ENCODE results near the gene SRCIN1. TPM values are rescaled to one million over a fixed set of nuclear protein-coding genes. Genes with fewer than 3 reads are reported as not detected.
"Not testable (repeated sequence)": the region's sequence is repeated elsewhere in the genome, so short reads cannot be mapped to it uniquely, and the experiment has no call there.

SRCIN1 gene
- total RNA-seq, 1 donor from 2014 or later = 0.59 TPM

- H3K4me3 Mint-ChIP-seq (ENCODE audit: unreplicated experiment) = peak overlapping the region; percentile 87
- peaks cover 31% of the 10 kb centered on the region for H3K4me1 Mint-ChIP-seq (ENCODE audit: unreplicated experiment)
Observed at GRCh38 chr17:38508954-38509771, 96.6 kb downstream of the SRCIN1 start.

GRCh38 chr17:38508570-38508950 lies 97.2 kb downstream of the SRCIN1 start:
- H3K4me1 Mint-ChIP-seq (ENCODE audit: unreplicated experiment) = peaks cover 31% of the 10 kb centered on the region
- peak overlapping the region; percentile 49 for H3K27ac Mint-ChIP-seq (ENCODE audit: unreplicated experiment)
- peaks cover 5% of the 10 kb centered on the region for H3K36me3 Mint-ChIP-seq (ENCODE audit: low read depth, unreplicated experiment)
- DNase-seq (ENCODE audit: low spot score) = no peak
- H3K4me3 Mint-ChIP-seq (ENCODE audit: unreplicated experiment) = peak overlapping the region; percentile 45
- no peaks in the 10 kb centered on the region for H3K9me3 Mint-ChIP-seq (ENCODE audit: unreplicated experiment)
- no peak for TF ChIP-seq CTCF (IDR thresholded peaks at IDR 0.05; ENCODE audit: unreplicated experiment)
- H3K27me3 Mint-ChIP-seq (ENCODE audit: unreplicated experiment) = peaks cover 31% of the 10 kb centered on the region

More at GRCh38 chr17:38508954-38509771, 96.6 kb downstream of the SRCIN1 start:
- DNase-seq (ENCODE audit: low spot score) = peak; percentile 84
- H3K27me3 Mint-ChIP-seq (ENCODE audit: unreplicated experiment) = peaks cover 31% of the 10 kb centered on the region
- TF ChIP-seq CTCF (IDR thresholded peaks at IDR 0.05; ENCODE audit: unreplicated experiment) = peak; percentile 88
- H3K36me3 Mint-ChIP-seq (ENCODE audit: low read depth, unreplicated experiment) = peaks cover 5% of the 10 kb centered on the region
- peak overlapping the region; percentile 61 for H3K27ac Mint-ChIP-seq (ENCODE audit: unreplicated experiment)
- no peaks in the 10 kb centered on the region for H3K9me3 Mint-ChIP-seq (ENCODE audit: unreplicated experiment)

GRCh38 chr17:38507921-38508569 lies 97.7 kb downstream of the SRCIN1 start:
- Mint-ChIP-seq H3K36me3 (ENCODE audit: low read depth, unreplicated experiment) (peaks cover 6% of the 10 kb centered on the region), H3K4me3 (ENCODE audit: unreplicated experiment) (peak overlapping the region; percentile 83), H3K4me1 (ENCODE audit: unreplicated experiment) (peaks cover 31% of the 10 kb centered on the region), H3K27ac (ENCODE audit: unreplicated experiment) (peak overlapping the region; percentile 49), H3K27me3 (ENCODE audit: unreplicated experiment) (peaks cover 31% of the 10 kb centered on the region), H3K9me3 (ENCODE audit: unreplicated experiment) (no peaks in the 10 kb centered on the region)
- TF ChIP-seq CTCF (IDR thresholded peaks at IDR 0.05; ENCODE audit: unreplicated experiment) = no peak
- DNase-seq (ENCODE audit: low spot score) = no peak

- DNase-seq (ENCODE audit: low spot score) = no peak
- H3K4me1 Mint-ChIP-seq (ENCODE audit: unreplicated experiment) = peaks cover 31% of the 10 kb centered on the region
- no peaks in the 10 kb centered on the region for H3K9me3 Mint-ChIP-seq (ENCODE audit: unreplicated experiment)
- no peak overlapping the region for H3K4me3 Mint-ChIP-seq (ENCODE audit: unreplicated experiment)
- H3K27me3 Mint-ChIP-seq (ENCODE audit: unreplicated experiment) = peaks cover 34% of the 10 kb centered on the region
- no peak for TF ChIP-seq CTCF (IDR thresholded peaks at IDR 0.05; ENCODE audit: unreplicated experiment)
- peaks cover 12% of the 10 kb centered on the region for H3K36me3 Mint-ChIP-seq (ENCODE audit: low read depth, unreplicated experiment)
- H3K27ac Mint-ChIP-seq (ENCODE audit: unreplicated experiment) = no peak overlapping the region
Observed at GRCh38 chr17:38507436-38507835, 98.3 kb downstream of the SRCIN1 start.

- DNase-seq (ENCODE audit: low spot score) = no peak
- Mint-ChIP-seq H3K4me1 (ENCODE audit: unreplicated experiment) (peaks cover 21% of the 10 kb centered on the region), H3K27me3 (ENCODE audit: unreplicated experiment) (peaks cover 24% of the 10 kb centered on the region), H3K27ac (ENCODE audit: unreplicated experiment) (no peak overlapping the region), H3K36me3 (ENCODE audit: low read depth, unreplicated experiment) (peaks cover 14% of the 10 kb centered on the region), H3K4me3 (ENCODE audit: unreplicated experiment) (no peak overlapping the region), H3K9me3 (ENCODE audit: unreplicated experiment) (no peaks in the 10 kb centered on the region)
- TF ChIP-seq CTCF (IDR thresholded peaks at IDR 0.05; ENCODE audit: unreplicated experiment) = no peak
Observed at GRCh38 chr17:38504216-38504615, 101.5 kb downstream of the SRCIN1 start.

GRCh38 chr17:38503286-38503913 lies 102.4 kb downstream of the SRCIN1 start:
- peaks cover 17% of the 10 kb centered on the region for H3K27me3 Mint-ChIP-seq (ENCODE audit: unreplicated experiment)
- not testable (repeated sequence) for H3K36me3 Mint-ChIP-seq (ENCODE audit: low read depth, unreplicated experiment); DNase-seq (ENCODE audit: low spot score); H3K4me3 Mint-ChIP-seq (ENCODE audit: unreplicated experiment); H3K27ac Mint-ChIP-seq (ENCODE audit: unreplicated experiment); H3K9me3 Mint-ChIP-seq (ENCODE audit: unreplicated experiment)
- H3K4me1 Mint-ChIP-seq (ENCODE audit: unreplicated experiment) = peaks cover 13% of the 10 kb centered on the region

- H3K9me3 Mint-ChIP-seq (ENCODE audit: unreplicated experiment); H3K36me3 Mint-ChIP-seq (ENCODE audit: low read depth, unreplicated experiment); H3K27ac Mint-ChIP-seq (ENCODE audit: unreplicated experiment); H3K27me3 Mint-ChIP-seq (ENCODE audit: unreplicated experiment); H3K4me3 Mint-ChIP-seq (ENCODE audit: unreplicated experiment); DNase-seq (ENCODE audit: low spot score); H3K4me1 Mint-ChIP-seq (ENCODE audit: unreplicated experiment): not testable (repeated sequence)
Observed at GRCh38 chr17:38501718-38502117, 104.0 kb downstream of the SRCIN1 start.

Measured in endothelial cell (in vitro differentiated cells).